ENCODE measurements around the gene TRAK1. TPM values are rescaled to one million over a fixed set of nuclear protein-coding genes. Genes with fewer than 3 reads are reported as not detected.

TRAK1 gene
- total RNA-seq: 21.1 and 21.7 TPM in 2 replicates

DNA sequence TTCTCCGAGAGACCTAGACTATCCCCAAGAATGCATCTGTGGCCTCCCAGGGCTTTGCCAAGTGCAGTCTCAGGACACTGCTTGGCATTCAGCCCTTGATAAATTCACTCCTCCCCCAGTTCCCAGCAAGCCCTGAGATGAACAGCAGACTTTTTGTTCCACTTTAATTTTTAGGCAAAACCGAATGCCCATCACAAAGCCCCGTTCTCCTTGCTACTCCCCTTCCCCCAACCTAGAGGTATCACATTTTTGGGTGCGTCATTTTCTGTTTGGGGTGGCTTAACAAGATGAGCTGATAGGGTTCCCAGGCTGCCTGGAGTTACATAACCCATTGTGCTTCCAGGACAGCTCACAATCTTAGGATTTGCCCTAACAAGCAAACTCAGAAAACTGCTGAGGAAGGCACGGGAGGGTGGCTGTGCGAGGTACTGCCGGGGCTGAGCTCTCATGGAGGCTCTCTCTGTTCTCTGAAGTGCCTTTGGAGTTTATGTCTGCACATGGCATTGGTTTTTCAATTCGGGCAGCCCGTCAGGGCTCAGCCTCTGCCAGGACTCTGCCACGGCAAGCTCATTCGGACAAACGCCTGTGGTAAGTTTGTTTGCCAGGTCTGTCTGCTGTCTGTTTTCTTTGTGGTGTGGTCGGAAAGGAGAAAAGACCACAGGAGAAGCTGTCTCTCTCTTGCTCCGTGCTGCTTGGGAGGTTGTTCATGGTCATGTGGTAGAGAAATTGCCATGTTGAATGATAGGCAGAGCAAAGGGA is at the start of gene TRAK1:
TRAK1 (plus strand) TSS at position 385 of the 759 bp plus-strand sequence; CDS start at position 498, 113 bp downstream.

GRCh38 chr3:42266085-42266484 is 174.9 kb downstream of the TRAK1 start, which contains the start of gene CCK:
Gene CCK, minus strand, starts transcription at chr3:42266185. Its CDS starts 2,555 bp downstream, at chr3:42263630.

Other genes with a start within 250 kb of the TRAK1 start
- gene ULK4, start 129.3 kb upstream of the TRAK1 start, total RNA-seq: 2.7 and 4.9 TPM in 2 replicates
- gene CCK, start 174.8 kb downstream of the TRAK1 start, total RNA-seq: not detected in 2 replicates